AG04450 (cell line): ENCODE data around the gene EMILIN2. TPM values are rescaled to one million over a fixed set of nuclear protein-coding genes. Genes with fewer than 3 reads are reported as not detected.

Experiments used
- CTCF ChIA-PET: fragments of 300-600, 350-600 bp; formaldehyde crosslinking; extraction: SDS; loops from one replicate; lab custom pipeline; 2022; ENCODE audit warnings: antibody characterized with exemption, inconsistent platforms; lab: Charles Lee
- POLR2A ChIA-PET: fragments of 350-600 bp; formaldehyde crosslinking; extraction: SDS; loops from one replicate; lab custom pipeline; 2021; ENCODE audit warnings: antibody characterized with exemption, inconsistent platforms; lab: Yijun Ruan, JAX
- DNase-seq: peaks from one replicate; pipeline ENCODE4 v3.0.0-alpha.2; 2011; ENCODE audit warnings: low read depth, low spot score
- H3K27ac ChIP-seq: one replicate; pipeline ENCODE4 v1.5.1; 2012; ENCODE audit warnings: low read depth, low read length, control low read depth
- H3K27me3 ChIP-seq: one replicate; pipeline ENCODE4 v1.6.0; 2012; ENCODE audit warnings: low read length; ENCODE audit not compliant: control insufficient read depth, insufficient read depth
- H3K4me3 ChIP-seq: 2 replicates; pipeline ENCODE4 v1.5.1; 2011; ENCODE audit warnings: mild to moderate bottlenecking, low read depth, low read length, control low read depth
- H3K9me3 ChIP-seq: 2 replicates; pipeline ENCODE4 v1.5.1; 2012; ENCODE audit warnings: low read length; ENCODE audit not compliant: control insufficient read depth, insufficient read depth
- polyA plus RNA-seq: library from polyadenylated mRNA; depleted of rRNA; stranded (reverse); fragments of >200 nt; gene quantifications from 2 replicates; pipeline ENCODE4 v1.2.3, GENCODE V29; 2011
- TF ChIP-seq, protein P1 (sequence below): IDR thresholded peaks from 2 replicates; pipeline ENCODE4 v1.5.1; 2011; ENCODE audit warnings: low read depth, low read length, control low read depth, inconsistent platforms

The EMILIN2 gene
- polyA plus RNA-seq, 1 experiment: 1.2 TPM

DNA sequence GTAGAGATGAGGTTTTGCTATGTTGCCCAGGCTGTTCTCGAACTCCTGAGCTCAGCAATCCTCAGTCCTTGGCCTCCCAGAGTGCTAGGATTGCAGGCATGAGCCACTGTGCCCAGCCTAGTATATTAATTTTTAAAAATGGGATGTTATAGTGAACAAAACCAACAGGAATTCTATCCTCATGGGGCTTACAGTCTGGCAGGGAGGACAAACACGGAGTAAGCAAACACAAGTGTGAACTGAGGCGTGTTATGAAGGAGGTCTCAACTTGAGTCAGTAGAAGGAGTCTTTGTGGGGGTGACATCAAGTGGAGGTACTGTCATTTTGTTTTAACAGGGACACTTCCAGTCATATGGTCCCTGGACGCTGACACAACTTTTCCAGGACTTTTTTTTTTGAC is 33.1 kb downstream of the EMILIN2 start:
- H3K27ac ChIP-seq: no peak overlapping the region
- TF ChIP-seq, protein P1, sequence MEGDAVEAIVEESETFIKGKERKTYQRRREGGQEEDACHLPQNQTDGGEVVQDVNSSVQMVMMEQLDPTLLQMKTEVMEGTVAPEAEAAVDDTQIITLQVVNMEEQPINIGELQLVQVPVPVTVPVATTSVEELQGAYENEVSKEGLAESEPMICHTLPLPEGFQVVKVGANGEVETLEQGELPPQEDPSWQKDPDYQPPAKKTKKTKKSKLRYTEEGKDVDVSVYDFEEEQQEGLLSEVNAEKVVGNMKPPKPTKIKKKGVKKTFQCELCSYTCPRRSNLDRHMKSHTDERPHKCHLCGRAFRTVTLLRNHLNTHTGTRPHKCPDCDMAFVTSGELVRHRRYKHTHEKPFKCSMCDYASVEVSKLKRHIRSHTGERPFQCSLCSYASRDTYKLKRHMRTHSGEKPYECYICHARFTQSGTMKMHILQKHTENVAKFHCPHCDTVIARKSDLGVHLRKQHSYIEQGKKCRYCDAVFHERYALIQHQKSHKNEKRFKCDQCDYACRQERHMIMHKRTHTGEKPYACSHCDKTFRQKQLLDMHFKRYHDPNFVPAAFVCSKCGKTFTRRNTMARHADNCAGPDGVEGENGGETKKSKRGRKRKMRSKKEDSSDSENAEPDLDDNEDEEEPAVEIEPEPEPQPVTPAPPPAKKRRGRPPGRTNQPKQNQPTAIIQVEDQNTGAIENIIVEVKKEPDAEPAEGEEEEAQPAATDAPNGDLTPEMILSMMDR: no peak
- H3K27me3 ChIP-seq: no peaks in the 10 kb centered on the region
- POLR2A ChIA-PET: no interaction called here
- CTCF ChIA-PET: no interaction called here
- H3K4me3 ChIP-seq: no peak overlapping the region
- H3K9me3 ChIP-seq: no peaks in the 10 kb centered on the region
- no peak for DNase-seq

DNA sequence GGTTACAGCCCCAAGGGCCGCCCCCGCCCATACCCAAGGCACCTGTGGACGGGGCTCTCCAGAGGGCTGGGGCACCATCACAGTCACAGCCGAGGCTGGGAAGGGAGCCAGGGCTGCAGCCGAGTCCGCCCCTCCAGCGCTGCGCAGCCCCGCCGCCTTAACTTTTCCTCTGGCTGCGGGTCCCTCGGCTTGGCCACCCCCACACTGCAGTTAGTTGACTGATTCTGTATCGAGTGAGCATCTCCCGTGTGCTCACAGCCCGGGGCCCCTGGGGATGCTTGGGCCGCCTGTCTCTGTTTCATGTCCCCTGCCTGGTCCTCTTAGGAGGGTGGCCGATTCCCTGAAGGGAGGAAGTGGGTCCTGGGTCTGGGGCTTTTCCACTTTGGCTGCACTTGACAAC is 33.7 kb downstream of the EMILIN2 start:
- POLR2A ChIA-PET: interaction anchor here (1.4 kb wide), 1 partner anchor 19 kb away, joined by 3 read pairs; no protein-coding TSS in a partner anchor

DNA sequence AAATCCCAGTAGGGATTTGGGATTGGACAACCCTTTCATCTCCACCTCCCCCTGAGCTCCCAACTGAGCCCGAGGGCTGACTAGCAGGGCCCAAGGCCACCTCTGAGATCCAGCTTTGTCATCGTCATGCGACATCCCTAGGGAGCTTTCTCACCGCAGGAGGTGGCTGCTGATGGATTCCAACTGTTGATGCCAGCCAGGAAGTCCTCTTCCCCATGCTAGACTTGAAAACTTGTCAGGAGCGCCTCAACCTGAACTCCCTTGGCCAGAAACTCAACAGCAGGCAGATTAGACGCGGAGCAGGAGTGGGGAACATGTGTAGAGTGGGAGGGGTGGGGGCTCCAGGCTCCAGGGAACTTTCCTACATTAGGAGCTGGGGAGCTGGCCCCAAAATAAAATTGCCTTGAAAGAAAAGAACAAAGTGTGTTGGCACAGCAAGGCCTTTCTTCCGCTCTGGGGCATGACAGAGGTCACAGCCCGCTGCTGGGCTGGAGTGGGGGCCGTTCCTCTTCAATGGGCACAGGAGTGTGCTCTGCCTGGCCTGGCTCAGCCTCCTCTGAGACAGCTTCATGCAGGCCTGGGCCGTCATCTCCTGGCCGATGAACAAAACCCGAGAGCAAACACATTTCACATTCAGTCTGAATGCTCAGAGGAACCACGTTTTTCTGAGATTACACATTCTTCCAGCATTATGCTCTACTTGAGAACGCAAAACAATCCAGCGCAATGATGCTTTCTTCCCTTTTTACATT is 34.5 kb downstream of the EMILIN2 start:
- no peaks in the 10 kb centered on the region for H3K27me3 ChIP-seq
- H3K27ac ChIP-seq: peak overlapping the region; percentile 90
- CTCF ChIA-PET: no interaction called here

More for the DNA sequence above, 33.7 kb downstream of the EMILIN2 start:
- TF ChIP-seq, protein P1: no peak
- H3K9me3 ChIP-seq: no peaks in the 10 kb centered on the region
- no peak for DNase-seq
- CTCF ChIA-PET: no interaction called here
- H3K4me3 ChIP-seq: no peak overlapping the region
- no peak overlapping the region for H3K27ac ChIP-seq
- H3K27me3 ChIP-seq: no peaks in the 10 kb centered on the region

DNA sequence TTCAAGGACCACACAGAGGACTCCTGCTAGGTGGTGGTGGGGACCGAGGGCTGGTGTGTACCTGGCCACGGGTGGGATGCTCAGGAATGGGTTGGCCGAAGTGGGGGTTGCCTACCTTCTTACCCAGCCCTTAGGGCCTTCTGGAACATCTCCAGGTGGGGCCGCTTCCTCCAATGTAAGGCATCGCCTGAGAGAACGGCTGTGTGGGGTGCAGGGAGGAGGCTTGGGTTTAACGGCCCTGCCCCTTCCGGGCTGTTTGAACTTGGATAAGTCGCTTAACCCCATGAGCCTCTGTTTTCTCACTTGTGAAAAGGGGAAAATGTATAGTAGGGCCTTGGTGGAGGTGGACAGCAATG is 35.0 kb downstream of the EMILIN2 start:
- Histone ChIP-seq H3K9me3 (no peaks in the 10 kb centered on the region), H3K4me3 (no peak overlapping the region), H3K27me3 (no peaks in the 10 kb centered on the region), H3K27ac (peak overlapping the region; percentile 90)
- ChIA-PET POLR2A (interaction anchor here (1.4 kb wide), 1 partner anchor 18 kb away, joined by 3 read pairs; no protein-coding TSS in a partner anchor), CTCF (no interaction called here)
- TF ChIP-seq, protein P1: no peak
- no peak for DNase-seq

More for the DNA sequence above, 34.5 kb downstream of the EMILIN2 start:
- no peaks in the 10 kb centered on the region for H3K9me3 ChIP-seq
- DNase-seq: peak; percentile 78
- POLR2A ChIA-PET: interaction anchor here (0.6 to 1.4 kb wide), 2 partner anchors 19 to 183 kb away, joined by 3 to 4 read pairs; no protein-coding TSS in a partner anchor
- no peak overlapping the region for H3K4me3 ChIP-seq
- TF ChIP-seq, protein P1: 0 out of 2 replicates have a peak, but pooled peaks have one; percentile 17

DNA sequence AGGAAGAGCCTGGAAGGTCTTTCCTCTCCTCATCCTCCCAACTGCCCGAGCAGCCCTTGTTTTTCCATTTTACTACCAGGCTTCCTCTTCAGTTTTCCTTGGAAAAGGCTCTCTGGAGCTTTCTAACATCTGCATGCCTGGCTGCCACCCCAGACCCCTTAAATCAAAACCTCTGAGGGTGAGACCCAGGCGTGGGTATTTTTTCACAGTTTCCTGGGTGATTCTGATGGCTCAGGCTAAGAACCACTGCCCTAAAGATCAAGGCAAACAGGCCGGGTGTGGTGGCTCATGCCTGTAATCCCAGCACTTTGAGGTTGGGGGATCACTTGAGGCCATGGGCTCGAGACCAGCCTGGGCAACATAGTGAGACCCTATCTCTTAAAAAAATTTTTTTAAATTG is 35.4 kb downstream of the EMILIN2 start:
- H3K4me3 ChIP-seq: no peak overlapping the region
- no peak for DNase-seq
- ChIA-PET CTCF (no interaction called here), POLR2A (no interaction called here)
- H3K27ac ChIP-seq: peak overlapping the region; percentile 90
- no peaks in the 10 kb centered on the region for H3K27me3 ChIP-seq
- no peaks in the 10 kb centered on the region for H3K9me3 ChIP-seq
- TF ChIP-seq, protein P1: no peak
